ENCODE data around the gene TXNDC17. TPM values are rescaled to one million over a fixed set of nuclear protein-coding genes. Genes with fewer than 3 reads are reported as not detected.

TXNDC17 gene
- total RNA-seq, 1 experiment from 2014 or later: 151 TPM

DNA sequence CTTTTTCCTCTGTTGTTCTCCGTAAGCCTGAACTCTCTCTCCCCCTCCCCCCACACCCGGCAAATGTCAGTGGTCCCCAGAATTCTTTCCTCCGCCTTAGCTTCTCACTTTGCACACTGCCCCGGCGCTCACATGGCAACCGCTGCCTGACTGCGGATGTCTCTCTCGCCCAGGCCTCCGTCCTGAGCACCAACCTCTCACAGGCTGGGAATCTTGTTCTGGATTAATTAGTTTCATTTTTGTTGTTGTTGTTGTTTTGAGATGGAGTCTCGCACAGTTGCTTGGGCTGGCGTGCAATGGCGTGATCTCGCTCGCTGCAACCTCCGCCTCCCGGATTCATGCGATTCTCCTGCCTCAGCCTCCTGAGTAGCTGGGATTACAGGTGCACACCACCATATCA is 27.4 kb downstream of the TXNDC17 start (continued):
- no peak for TF ChIP-seq AFF4 (CRISPR knock-in tag; IDR thresholded peaks at IDR 0.05; ENCODE audit: borderline replicate concordance)

- Mint-ChIP-seq H3K36me3 (no peaks in the 10 kb centered on the region), H3K4me1 (peaks cover 12% of the 10 kb centered on the region), H3K4me3 (no peak overlapping the region), H3K27me3 (ENCODE audit: low read depth) (peaks cover 35% of the 10 kb centered on the region), H3K9me3 (no peaks in the 10 kb centered on the region), H3K27ac (no peak overlapping the region; the same call in 1 of the 2 replicates)
- no peak for DNase-seq (ENCODE audit: low spot score)
- POLR2A ChIA-PET: no interaction called here
- no peak for ATAC-seq
- TF ChIP-seq FOXP1 (CRISPR knock-in tag; IDR thresholded peaks at IDR 0.05; ENCODE audit: borderline replicate concordance) (no peak), RELA (CRISPR knock-in tag; IDR thresholded peaks at IDR 0.05; ENCODE audit: borderline replicate concordance) (no peak), NFE2L1 (CRISPR knock-in tag; IDR thresholded peaks at IDR 0.05) (no peak), PRRX2 (CRISPR knock-in tag; IDR thresholded peaks at IDR 0.05) (no peak), ZBTB21 (CRISPR knock-in tag; IDR thresholded peaks at IDR 0.05; ENCODE audit: borderline replicate concordance) (no peak), SOX15 (CRISPR knock-in tag; IDR thresholded peaks at IDR 0.05) (no peak), ERG (CRISPR knock-in tag; IDR thresholded peaks at IDR 0.05) (no peak), E2F1 (CRISPR knock-in tag; IDR thresholded peaks at IDR 0.05) (no peak), HMGA2 (CRISPR knock-in tag; IDR thresholded peaks at IDR 0.05) (no peak), CDX4 (CRISPR knock-in tag; IDR thresholded peaks at IDR 0.05; ENCODE audit: borderline replicate concordance) (no peak), TEAD4 (CRISPR knock-in tag; IDR thresholded peaks at IDR 0.05) (no peak)
- CTCF ChIA-PET: interaction anchor here (0.9 to 3.4 kb wide), 6 partner anchors 10 to 225 kb away, joined by 3 to 31 read pairs (median 8); partner anchors contain the start of gene SLC13A5
Observed at GRCh38 chr17:6668727-6669425, 28.0 kb downstream of the TXNDC17 start.

GRCh38 chr17:6669479-6670212 is 28.8 kb downstream of the TXNDC17 start:
- peaks cover 12% of the 10 kb centered on the region for H3K4me1 Mint-ChIP-seq
- CTCF ChIA-PET: interaction anchor here (0.9 to 3.4 kb wide), 4 partner anchors 10 to 224 kb away, joined by 3 to 11 read pairs (median 5); partner anchors contain the start of gene SLC13A5
- no peaks in the 10 kb centered on the region for H3K36me3 Mint-ChIP-seq
- TF ChIP-seq NFYB (CRISPR knock-in tag; conservative IDR thresholded peaks at IDR 0.05; ENCODE audit: low read depth) (no peak), TEAD1 (CRISPR knock-in tag; IDR thresholded peaks at IDR 0.05) (no peak), ZNF317 (CRISPR knock-in tag; IDR thresholded peaks at IDR 0.05; ENCODE audit: borderline replicate concordance, low read depth) (no peak), CBFB (CRISPR knock-in tag; IDR thresholded peaks at IDR 0.05; ENCODE audit: low read depth) (no peak), PRDM15 (CRISPR knock-in tag; IDR thresholded peaks at IDR 0.05) (no peak), OVOL2 (CRISPR knock-in tag; IDR thresholded peaks at IDR 0.05; ENCODE audit: borderline replicate concordance) (no peak), USF1 (CRISPR knock-in tag; IDR thresholded peaks at IDR 0.05) (no peak), EMX1 (CRISPR knock-in tag; IDR thresholded peaks at IDR 0.05) (no peak)
- ATAC-seq (no peak), DNase-seq (ENCODE audit: low spot score) (no peak)
- H3K27me3 Mint-ChIP-seq (ENCODE audit: low read depth): peaks cover 28% of the 10 kb centered on the region
- POLR2A ChIA-PET: no interaction called here
- no peak overlapping the region for H3K4me3 Mint-ChIP-seq
- H3K9me3 Mint-ChIP-seq: no peaks in the 10 kb centered on the region
- no peak overlapping the region for H3K27ac Mint-ChIP-seq
